ENCODE measurements around the gene BARX2. TPM values are rescaled to one million over a fixed set of nuclear protein-coding genes. Genes with fewer than 3 reads are reported as not detected.

BARX2 gene
- total RNA-seq, 4 donors from 2014 or later: 1.4 TPM; not detected in 3

GRCh38 chr11:129366737-129367597 lies 8.7 kb upstream of the BARX2 start:
- TF ChIP-seq CTCF (IDR thresholded peaks at IDR 0.05): no peak
- DNase-seq (ENCODE audit: low spot score): no peak
- ATAC-seq (ENCODE audit: low FRiP score): no peak

- ATAC-seq (ENCODE audit: low FRiP score): no peak
- no peak for DNase-seq (ENCODE audit: low spot score)
- no peak for TF ChIP-seq CTCF (IDR thresholded peaks at IDR 0.05)
Measured at GRCh38 chr11:129368889-129369672, 6.6 kb upstream of the BARX2 start.

GRCh38 chr11:129370715-129371114 lies 4.9 kb upstream of the BARX2 start:
- no peak for ATAC-seq (ENCODE audit: low FRiP score)
- no peak for DNase-seq (ENCODE audit: low spot score)
- TF ChIP-seq CTCF (IDR thresholded peaks at IDR 0.05): no peak

- DNase-seq (ENCODE audit: low spot score) (no peak), ATAC-seq (ENCODE audit: low FRiP score) (no peak)
- TF ChIP-seq CTCF (IDR thresholded peaks at IDR 0.05): no peak
Measured at GRCh38 chr11:129372609-129373488, 2.8 kb upstream of the BARX2 start.

GRCh38 chr11:129373489-129373953 lies 2.1 kb upstream of the BARX2 start:
- TF ChIP-seq CTCF (IDR thresholded peaks at IDR 0.05): no peak
- DNase-seq (ENCODE audit: low spot score): no peak
- ATAC-seq (ENCODE audit: low FRiP score): no peak

GRCh38 chr11:129374081-129374992 lies 1.3 kb upstream of the BARX2 start:
- no peak for TF ChIP-seq CTCF (IDR thresholded peaks at IDR 0.05)
- ATAC-seq (ENCODE audit: low FRiP score) (no peak), DNase-seq (ENCODE audit: low spot score) (no peak)
